ENCODE data around the gene MRM2.

Gene MRM2

GRCh38 chr7:2245883-2246675 lies 4.1 kb upstream of the MRM2 start:
- no peak for DNase-seq

DNA sequence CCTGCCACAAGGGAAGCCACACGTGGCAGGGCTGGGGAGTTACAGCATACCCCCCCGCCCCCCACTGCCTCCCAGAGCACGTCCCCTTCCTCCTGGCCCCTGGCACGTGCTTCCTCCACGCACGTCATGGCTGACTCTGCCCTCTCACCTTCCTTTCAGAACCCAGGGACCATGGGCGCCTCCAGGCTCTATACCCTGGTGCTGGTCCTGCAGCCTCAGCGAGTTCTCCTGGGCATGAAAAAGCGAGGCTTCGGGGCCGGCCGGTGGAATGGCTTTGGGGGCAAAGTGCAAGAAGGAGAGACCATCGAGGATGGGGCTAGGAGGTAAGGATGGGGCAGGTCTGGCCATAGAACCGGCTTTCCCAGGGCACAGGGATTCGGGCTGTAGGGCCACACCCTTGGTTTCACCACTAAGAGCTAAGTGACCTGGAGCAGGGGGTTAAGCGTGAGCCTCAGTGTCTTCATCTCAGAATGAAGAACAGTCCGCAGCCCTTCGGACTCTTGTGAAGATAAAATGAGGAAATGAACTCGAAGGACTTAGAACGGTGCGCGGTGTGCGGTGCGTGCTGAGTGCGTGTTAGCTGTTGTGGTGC lies 2.5 kb upstream of the MRM2 start:
- DNase-seq: no peak

- DNase-seq: no peak
Observed at GRCh38 chr7:2243458-2243857, 1.5 kb upstream of the MRM2 start.

DNA sequence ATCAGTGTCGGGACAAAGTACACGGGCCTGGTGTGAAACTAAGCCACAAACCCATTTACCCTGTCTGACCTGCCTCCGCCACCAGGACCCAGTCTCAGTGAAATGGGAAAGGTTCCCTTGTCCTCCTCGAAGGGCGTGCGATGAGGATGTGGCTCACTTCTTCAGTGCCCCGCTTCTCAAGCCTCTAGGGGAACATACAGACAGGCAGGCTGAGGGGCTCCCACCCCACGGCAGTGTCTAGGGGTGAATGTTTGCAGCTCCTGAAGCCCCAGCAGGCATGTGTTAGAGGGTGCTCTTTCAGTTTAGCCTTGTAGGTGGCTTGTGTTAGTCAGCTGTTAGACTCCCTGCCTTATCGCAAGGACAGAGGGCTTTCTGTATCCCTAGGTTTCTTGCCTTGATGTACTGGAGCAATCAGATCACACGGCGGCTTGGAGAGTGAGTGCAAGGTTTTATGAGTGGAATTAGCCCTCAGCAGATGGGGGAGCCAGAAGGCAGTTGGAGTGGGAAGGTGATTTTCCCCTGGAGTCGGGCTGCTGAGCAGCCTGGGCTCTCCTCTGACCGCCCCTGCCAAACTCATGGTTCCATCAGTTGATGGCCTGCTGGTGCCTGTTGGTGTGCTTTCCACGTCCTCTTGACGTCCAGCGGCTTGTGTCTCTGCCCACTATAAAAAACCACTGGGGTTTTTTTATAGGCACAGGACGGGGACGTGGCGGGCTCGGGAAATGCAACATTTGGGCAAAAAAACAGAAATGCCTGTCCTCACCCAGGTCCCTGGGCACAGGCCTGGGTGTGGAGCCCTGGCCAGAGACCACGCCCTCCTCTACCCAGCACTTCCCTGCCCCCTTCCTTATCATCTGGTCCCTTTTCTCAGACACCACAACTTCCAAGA lies 780 bp upstream of the MRM2 start:
- no peak for DNase-seq

DNA sequence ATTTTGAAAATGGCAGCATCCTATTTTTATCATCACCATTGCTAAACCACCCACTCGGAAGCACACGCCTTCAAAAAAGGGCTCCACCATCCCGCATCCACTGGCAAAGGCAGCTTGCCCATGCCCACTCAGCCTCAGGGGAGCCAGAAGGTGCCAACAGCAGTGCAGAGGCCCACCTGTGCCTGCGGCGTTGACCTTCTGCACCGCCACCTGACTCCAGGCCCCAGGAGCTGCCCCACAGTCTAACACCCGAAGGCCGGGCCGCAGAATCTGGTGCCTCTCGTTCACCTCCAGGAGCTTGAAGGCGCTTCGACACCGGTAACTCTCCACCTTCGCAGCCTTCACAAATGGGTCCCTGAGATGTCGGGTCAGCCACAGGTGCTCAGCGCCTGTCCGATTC lies 2.8 kb downstream of the MRM2 start:
- no peak for DNase-seq

- no peak for DNase-seq
Observed at GRCh38 chr7:2237109-2237602, 4.8 kb downstream of the MRM2 start.

GRCh38 chr7:2233926-2234325 lies 8.1 kb downstream of the MRM2 start:
- no peak for DNase-seq

DNA sequence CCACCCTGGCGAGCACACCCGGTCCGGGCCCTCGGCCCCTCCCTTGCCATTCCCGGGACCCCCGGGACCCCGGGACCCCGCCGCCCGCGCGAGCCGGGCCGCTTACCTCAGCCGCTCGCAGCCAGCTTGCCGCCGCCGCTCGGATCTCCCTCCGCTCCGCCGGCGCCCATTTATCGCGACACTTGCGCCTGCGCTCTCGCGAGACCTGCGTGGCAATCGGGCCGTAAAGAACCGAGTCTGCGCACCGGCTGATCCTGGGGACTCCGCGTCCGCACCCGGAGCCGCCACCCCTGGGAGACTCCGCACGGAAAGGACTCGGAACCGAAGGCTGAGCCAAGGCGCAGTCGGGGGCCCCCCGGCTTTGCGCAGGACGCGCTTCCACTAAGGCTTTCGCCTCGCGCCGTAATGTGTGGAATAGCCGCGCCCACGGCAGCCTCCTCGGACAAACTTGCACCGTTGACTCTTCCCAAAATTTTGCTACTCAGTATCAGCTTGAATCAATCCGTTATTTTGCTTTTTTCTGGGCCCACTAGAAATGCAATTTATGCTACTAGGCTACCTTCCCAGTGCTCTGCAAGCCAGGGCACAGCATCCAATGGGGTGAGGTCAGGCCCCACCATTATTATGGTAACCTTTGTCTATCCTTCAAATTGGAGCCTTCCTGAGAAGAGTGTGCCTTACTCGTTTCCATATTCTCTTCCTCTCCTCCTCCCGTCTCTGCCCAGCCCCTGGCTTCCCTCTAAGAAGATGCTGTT lies 9.1 kb downstream of the MRM2 start, which contains the start of gene MAD1L1:
Gene MAD1L1 (minus strand): TSS at position 180 of the 755 bp plus-strand sequence. CDS start 2,812 bp downstream, outside the sequence.
- peak; percentile 92 for DNase-seq

DNA sequence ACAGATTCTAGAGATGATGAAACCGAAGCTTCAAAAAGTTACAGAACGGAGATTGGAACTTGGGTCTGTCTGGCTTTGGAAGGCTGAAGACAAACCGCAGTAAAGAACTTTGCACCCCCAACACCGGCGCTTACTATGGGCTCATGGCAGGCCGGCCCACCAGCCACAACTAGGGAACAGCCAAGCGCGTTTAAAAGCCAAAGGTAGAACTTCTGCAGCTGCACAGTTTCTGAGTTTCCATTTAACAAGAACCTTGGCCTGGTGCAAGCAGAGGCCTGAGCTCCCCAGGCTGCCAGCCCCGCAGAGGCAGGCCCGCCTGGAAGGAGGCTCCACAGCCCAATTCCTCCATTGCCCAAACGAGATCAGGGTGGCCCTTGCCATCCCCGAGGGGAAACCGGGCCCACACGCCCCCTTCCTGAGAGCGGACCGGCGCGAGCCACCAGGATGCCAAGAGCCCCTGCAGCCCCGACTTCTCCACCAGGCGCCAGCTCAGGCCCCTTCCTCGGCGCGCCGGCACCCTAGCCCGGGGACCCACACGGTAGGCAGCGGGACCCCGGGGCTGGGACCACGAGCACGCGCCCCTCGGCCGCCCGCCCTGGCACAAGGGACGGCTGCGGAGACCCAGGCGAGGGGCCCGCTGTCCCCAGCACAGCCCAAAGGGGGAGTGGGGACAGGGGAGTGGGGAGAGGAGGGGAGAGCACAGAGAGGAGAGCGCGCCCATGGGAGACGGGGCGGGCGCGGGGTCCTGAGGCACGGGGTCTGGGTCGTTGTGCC lies 9.8 kb downstream of the MRM2 start:
- DNase-seq: no peak

GRCh38 chr7:2230882-2231281 lies 11.1 kb downstream of the MRM2 start:
- DNase-seq: no peak

DNA sequence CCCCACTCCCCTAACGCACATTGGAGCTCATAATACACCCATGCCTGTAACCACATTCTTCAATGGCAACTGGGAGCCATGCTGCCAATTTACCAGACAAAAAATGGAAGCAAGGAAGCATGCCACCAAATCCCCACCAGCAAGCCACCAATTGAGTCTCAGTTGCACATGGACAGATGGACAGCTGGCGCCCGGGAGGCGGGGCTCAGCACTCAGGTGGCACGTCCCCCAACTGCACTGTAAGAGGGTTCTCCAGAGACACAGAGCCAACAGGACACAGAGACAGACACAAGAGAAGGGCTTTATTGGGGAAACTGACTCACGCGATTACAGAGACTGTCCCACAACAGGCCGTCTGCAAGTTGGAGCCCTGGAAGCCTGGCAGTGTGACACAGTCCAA lies 11.8 kb downstream of the MRM2 start:
- DNase-seq: no peak

DNA sequence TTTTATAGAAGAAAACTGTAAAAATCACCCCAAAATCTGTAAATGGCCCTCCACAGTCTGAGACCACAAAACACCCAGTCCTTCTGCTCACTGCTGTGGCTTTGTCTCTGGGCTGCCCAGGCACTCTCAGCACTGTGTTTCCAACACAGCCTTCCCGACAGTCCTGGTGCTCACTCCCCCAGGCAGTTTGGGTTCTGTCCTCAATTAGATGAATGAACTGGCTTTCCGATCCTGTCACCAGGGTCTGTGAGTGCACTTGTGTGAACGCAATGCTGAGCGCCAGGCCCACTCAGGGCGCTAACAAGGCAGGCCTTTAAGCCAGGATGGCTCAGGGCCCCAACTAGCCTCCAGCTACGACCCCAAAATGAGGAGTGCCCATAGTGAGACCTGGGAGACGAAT lies 12.5 kb downstream of the MRM2 start:
- no peak for DNase-seq

- DNase-seq: no peak
Observed at GRCh38 chr7:2228921-2229320, 13.1 kb downstream of the MRM2 start.

- no peak for DNase-seq
Observed at GRCh38 chr7:2227699-2228098, 14.3 kb downstream of the MRM2 start.

GRCh38 chr7:2225830-2226229 lies 16.2 kb downstream of the MRM2 start:
- DNase-seq: no peak

GRCh38 chr7:2225336-2225735 lies 16.7 kb downstream of the MRM2 start:
- DNase-seq: no peak

DNA sequence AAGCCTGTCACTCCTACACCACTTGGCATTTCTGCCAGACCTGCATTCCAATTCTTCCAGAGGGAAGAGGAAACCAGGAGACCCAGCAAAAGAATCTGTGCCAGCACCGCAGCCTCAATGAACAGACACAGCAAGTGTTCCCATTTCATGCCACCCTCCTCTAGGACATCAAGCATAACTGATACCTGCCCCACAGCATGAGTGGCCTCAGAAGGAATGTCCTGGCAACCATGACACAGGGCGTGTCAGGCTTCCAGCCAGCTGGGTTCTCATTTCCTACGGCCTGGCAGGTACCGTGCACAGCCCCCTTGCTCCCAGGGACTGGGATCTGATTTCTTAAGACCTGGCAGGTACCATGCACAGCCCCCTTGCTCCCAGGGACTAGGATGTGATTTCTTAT lies 17.1 kb downstream of the MRM2 start:
- DNase-seq: no peak

- no peak for DNase-seq
Observed at GRCh38 chr7:2224491-2224928, 17.5 kb downstream of the MRM2 start.

DNA sequence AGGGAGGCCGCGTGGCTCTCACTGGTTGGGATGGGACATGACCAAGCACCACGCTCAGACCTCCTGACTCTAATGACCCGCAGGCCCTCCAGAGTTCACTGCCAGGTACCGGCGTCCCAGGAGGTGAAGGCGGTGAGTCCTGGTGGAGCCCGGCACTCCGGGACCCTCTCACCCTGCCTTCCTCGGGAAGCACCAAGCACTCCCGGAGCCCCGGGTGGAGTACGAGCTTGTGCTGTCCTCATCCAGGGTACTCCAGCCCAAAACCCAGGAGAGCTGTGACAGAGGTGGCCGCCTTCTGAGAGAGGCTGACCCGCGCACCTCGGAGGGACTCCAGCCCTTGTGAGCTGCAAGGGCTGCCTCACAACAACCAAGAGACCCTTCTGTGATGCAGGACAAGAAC lies 18.7 kb downstream of the MRM2 start:
- no peak for DNase-seq

- DNase-seq: no peak
Observed at GRCh38 chr7:2222516-2222915, 19.5 kb downstream of the MRM2 start.

- no peak for DNase-seq
Observed at GRCh38 chr7:2220954-2221353, 21.1 kb downstream of the MRM2 start.

- DNase-seq: no peak
Observed at GRCh38 chr7:2220506-2220905, 21.5 kb downstream of the MRM2 start.

Measured in fibroblast of skin of right quadriceps (primary cell).